ENCODE results near the gene UVSSA.
A peak's percentile ranks its signal among the peaks of the same experiment; 100 is the strongest.

Gene UVSSA

GRCh38 chr4:1346781-1347409 is at the start of gene UVSSA:
Gene UVSSA (plus strand): TSS chr4:1347208. CDS start chr4:1348092, 884 bp downstream.
- DNase-seq (ENCODE audit: low read depth): peak; percentile 100

GRCh38 chr4:1297456-1298325 is 49.3 kb upstream of the UVSSA start:
- no peak for DNase-seq (ENCODE audit: low read depth)

GRCh38 chr4:1298461-1298860 is 48.5 kb upstream of the UVSSA start:
- DNase-seq (ENCODE audit: low read depth): no peak

- no peak for DNase-seq (ENCODE audit: low read depth)
Observed at GRCh38 chr4:1299301-1299860, 47.6 kb upstream of the UVSSA start.

- no peak for DNase-seq (ENCODE audit: low read depth)
Observed at GRCh38 chr4:1300466-1301455, 46.2 kb upstream of the UVSSA start.

- no peak for DNase-seq (ENCODE audit: low read depth)
Observed at GRCh38 chr4:1302159-1302558, 44.8 kb upstream of the UVSSA start.

- DNase-seq (ENCODE audit: low read depth): no peak
Observed at GRCh38 chr4:1305261-1305711, 41.7 kb upstream of the UVSSA start.

GRCh38 chr4:1305781-1306455 is 41.1 kb upstream of the UVSSA start:
- no peak for DNase-seq (ENCODE audit: low read depth)

- DNase-seq (ENCODE audit: low read depth): no peak
Observed at GRCh38 chr4:1307951-1308735, 38.9 kb upstream of the UVSSA start.

- peak; percentile 24 for DNase-seq (ENCODE audit: low read depth)
Observed at GRCh38 chr4:1309261-1310010, 37.6 kb upstream of the UVSSA start.

- no peak for DNase-seq (ENCODE audit: low read depth)
Observed at GRCh38 chr4:1310031-1310795, 36.8 kb upstream of the UVSSA start.

- no peak for DNase-seq (ENCODE audit: low read depth)
Observed at GRCh38 chr4:1310796-1311631, 36.0 kb upstream of the UVSSA start.

GRCh38 chr4:1312821-1313640 is 34.0 kb upstream of the UVSSA start:
- DNase-seq (ENCODE audit: low read depth): no peak

- no peak for DNase-seq (ENCODE audit: low read depth)
Observed at GRCh38 chr4:1315306-1315705, 31.7 kb upstream of the UVSSA start.

GRCh38 chr4:1315836-1316536 is 31.0 kb upstream of the UVSSA start:
- no peak for DNase-seq (ENCODE audit: low read depth)

- DNase-seq (ENCODE audit: low read depth): no peak
Observed at GRCh38 chr4:1316537-1317168, 30.4 kb upstream of the UVSSA start.

All from activated T-cell treated with anti-CD3 and anti-CD28 coated beads for 1 hour (primary cell).